RWPE1 (cell line): Measurements from ENCODE around the gene RALGPS1.
A peak's percentile ranks its signal among the peaks of the same experiment; 100 is the strongest.

Experiments used
- CTCF ChIA-PET: fragments of 350-600 bp; sonication (Branson Sonifier 250); formaldehyde crosslinking; extraction: SDS; loops from one replicate; lab custom pipeline; 2021; lab: Yijun Ruan, JAX
- POLR2A ChIA-PET: fragments of 400-600 bp; formaldehyde crosslinking; extraction: SDS; loops from one replicate; lab custom pipeline; 2020; ENCODE audit warnings: antibody characterized with exemption; ENCODE audit not compliant: low non-redundant PET; lab: Yijun Ruan, JAX
- DNase-seq: peaks from one replicate; pipeline ENCODE4 v3.0.0; 2012; ENCODE audit warnings: low spot score
- H3K27ac ChIP-seq: fragments of 450-650 bp; 2 replicates; pipeline ENCODE4 v1.5.1; 2017
- TF ChIP-seq, protein P1 (sequence below): fragments of 450-650 bp; conservative IDR thresholded peaks from 2 replicates; pipeline ENCODE4 v1.5.1; 2017; ENCODE audit warnings: low read depth, mild to moderate bottlenecking

The RALGPS1 gene

DNA sequence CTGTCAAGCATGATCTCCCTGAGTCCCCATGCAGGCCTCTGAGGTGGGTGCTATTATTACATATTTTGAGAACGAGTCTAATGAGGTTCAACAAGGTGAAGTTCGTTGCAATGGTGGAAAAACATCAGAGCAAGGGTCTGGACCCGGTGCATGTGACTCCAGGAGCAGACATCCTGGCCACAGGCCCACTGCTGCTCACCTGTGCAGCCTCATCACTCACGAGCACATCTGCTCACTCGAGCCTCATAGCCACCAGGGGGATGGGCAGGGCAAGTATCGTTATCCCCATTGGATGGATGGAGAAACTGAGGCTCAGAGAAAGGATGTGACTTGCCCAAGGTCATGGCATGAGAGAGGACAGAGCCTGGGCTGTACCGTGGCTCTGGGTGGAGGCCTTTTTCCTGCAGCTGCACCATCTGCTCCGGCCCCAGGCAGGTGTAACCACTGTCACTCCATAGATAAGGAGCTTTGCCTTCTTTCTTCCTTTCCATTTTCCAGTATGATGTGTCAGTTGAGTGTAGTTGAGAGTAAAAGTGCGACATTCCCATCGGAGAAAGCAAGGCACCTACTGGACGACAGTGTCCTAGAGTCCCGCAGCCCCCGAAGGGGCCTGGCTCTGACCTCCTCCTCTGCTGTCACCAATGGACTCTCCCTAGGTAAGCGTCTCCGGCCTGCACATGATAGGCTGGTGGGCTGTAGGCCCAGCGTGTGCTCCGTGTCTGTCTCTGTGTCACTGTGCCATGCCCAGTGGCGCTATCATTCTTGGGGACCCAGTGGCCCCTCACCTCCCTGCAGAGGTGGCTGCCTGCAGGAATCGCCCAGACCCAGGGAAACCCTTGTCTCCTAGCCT lies 281.6 kb downstream of the RALGPS1 start:
- POLR2A ChIA-PET: no interaction called here
- DNase-seq: no peak
- H3K27ac ChIP-seq: no peak overlapping the region
- TF ChIP-seq, protein P1, sequence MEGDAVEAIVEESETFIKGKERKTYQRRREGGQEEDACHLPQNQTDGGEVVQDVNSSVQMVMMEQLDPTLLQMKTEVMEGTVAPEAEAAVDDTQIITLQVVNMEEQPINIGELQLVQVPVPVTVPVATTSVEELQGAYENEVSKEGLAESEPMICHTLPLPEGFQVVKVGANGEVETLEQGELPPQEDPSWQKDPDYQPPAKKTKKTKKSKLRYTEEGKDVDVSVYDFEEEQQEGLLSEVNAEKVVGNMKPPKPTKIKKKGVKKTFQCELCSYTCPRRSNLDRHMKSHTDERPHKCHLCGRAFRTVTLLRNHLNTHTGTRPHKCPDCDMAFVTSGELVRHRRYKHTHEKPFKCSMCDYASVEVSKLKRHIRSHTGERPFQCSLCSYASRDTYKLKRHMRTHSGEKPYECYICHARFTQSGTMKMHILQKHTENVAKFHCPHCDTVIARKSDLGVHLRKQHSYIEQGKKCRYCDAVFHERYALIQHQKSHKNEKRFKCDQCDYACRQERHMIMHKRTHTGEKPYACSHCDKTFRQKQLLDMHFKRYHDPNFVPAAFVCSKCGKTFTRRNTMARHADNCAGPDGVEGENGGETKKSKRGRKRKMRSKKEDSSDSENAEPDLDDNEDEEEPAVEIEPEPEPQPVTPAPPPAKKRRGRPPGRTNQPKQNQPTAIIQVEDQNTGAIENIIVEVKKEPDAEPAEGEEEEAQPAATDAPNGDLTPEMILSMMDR: no peak
- CTCF ChIA-PET: interaction anchor here (1.2 to 7.6 kb wide), 3 partner anchors 12 to 255 kb away, joined by 3 to 104 read pairs (median 19); no protein-coding TSS in a partner anchor

DNA sequence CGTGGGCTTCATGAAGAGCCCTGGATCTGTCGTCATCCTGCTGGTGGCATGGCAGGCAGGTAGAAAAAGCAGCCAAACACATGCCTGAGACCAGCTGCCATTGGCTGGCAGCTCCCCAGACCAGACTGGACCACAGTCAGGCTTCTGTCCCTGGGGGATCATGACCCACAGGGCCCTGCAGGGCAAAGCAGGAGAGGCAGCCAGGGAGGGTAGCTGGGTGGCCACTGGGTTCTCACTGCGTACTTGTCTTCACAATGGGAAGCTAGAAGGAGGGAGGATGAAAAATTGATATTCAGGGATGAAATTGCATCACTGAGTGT lies 282.2 kb downstream of the RALGPS1 start:
- ChIA-PET POLR2A (no interaction called here), CTCF (interaction anchor here (2.9 to 7.6 kb wide), 2 partner anchors 232 to 256 kb away, joined by 19 to 104 read pairs; no protein-coding TSS in a partner anchor)
- no peak overlapping the region for H3K27ac ChIP-seq
- no peak for DNase-seq
- TF ChIP-seq, protein P1: no peak

DNA sequence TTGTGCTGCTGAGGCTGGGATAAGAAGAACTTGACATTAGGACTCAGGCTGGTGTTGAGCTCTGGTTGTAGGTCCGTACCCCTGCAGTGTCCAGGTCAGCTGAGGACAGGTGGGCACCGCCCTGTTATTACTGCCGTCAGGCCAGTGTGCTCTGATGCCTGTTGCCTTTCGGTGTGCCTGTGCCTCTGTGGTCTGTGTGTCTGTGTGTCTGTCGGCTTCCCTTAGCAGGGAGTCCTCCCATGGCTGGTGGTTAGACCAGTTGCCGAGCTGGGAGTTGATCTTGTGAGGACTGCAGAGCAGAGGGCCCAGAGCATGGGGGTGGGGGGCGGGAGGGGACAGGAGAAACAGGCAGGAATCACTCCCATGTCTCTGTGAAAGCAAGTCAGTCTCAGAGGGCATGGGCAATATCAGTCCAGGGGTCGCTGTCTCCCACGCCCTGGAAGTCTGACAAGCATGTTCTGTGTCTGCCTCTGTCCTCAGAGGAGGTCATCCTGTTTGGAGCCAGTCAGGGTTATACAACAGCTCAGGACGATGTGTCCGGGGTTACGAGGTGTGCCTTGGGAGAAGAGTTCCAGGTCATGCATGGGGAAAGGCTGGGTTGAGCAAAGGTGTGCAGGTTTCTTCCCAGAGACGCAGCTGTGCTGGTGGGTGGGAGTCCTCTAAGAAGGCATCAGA lies 282.7 kb downstream of the RALGPS1 start:
- DNase-seq: no peak
- TF ChIP-seq, protein P1: no peak
- no peak overlapping the region for H3K27ac ChIP-seq
- POLR2A ChIA-PET: no interaction called here
- CTCF ChIA-PET: interaction anchor here (0.5 to 7.6 kb wide), 4 partner anchors 28 to 256 kb away, joined by 3 to 104 read pairs (median 11); no protein-coding TSS in a partner anchor

DNA sequence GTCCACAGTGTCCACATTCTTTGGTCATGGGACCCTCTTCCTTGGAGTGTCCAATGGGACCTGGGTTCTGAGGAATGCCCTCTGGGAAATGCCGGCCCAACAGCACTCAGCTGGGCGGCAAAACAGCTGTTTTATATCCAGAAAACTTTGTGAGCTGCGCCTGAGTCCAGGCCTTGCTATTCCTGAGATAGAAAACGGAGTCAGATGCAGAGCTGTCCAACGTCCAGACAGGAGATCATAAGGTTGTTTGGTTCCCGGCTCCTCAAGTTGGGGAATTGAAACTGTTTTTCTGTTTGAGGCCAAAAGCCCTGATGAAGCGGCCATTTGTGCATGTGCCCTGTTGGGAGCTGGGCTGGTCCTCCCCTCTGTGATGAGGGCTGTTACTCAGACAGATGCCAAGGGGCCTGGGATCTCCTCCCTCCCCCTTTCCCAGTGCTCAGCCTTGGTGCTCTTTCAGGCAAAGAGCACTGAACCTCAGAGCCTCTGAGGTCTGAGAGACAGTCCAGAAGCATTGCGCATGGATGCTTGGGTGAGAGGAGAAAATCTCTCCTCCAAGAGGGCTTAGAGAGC lies 283.4 kb downstream of the RALGPS1 start:
- CTCF ChIA-PET: interaction anchor here (0.7 to 7.6 kb wide), 11 partner anchors 11 to 261 kb away, joined by 3 to 104 read pairs (median 5); no protein-coding TSS in a partner anchor
- no peak for DNase-seq
- POLR2A ChIA-PET: no interaction called here
- TF ChIP-seq, protein P1: no peak
- H3K27ac ChIP-seq: no peak overlapping the region

DNA sequence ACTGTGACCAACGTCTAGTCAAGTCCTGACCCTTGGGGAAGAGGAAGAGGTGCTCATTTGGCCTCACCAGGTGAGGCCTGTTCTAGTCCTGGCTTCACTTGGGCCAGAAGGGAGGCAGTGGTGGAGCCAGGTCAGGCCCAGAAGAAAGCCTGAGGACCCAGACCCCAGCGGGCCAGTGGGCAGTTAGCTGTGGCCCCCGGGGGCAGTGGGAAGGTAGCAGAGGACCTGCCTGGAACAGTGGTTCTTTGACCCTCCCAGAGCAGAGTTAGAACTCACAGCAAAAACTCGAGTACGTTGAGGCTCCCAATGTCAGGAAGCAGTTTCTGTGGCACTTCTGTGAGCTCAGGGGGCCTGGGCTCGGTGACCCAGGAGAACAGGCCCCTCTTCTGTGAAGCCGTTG lies 284.0 kb downstream of the RALGPS1 start:
- TF ChIP-seq, protein P1: no peak
- no peak for DNase-seq
- peak overlapping the region; percentile 14; the same call in 1 of the 2 replicates for H3K27ac ChIP-seq
- POLR2A ChIA-PET: no interaction called here
- CTCF ChIA-PET: interaction anchor here (0.6 to 7.6 kb wide), 21 partner anchors 12 to 261 kb away, joined by 3 to 104 read pairs (median 3); no protein-coding TSS in a partner anchor
